Measurements from ENCODE around the gene ZNF638. TPM values are rescaled to one million over a fixed set of nuclear protein-coding genes. Genes with fewer than 3 reads are reported as not detected.

Gene ZNF638
- total RNA-seq, 1 experiment from 2014 or later, result 109 TPM

DNA sequence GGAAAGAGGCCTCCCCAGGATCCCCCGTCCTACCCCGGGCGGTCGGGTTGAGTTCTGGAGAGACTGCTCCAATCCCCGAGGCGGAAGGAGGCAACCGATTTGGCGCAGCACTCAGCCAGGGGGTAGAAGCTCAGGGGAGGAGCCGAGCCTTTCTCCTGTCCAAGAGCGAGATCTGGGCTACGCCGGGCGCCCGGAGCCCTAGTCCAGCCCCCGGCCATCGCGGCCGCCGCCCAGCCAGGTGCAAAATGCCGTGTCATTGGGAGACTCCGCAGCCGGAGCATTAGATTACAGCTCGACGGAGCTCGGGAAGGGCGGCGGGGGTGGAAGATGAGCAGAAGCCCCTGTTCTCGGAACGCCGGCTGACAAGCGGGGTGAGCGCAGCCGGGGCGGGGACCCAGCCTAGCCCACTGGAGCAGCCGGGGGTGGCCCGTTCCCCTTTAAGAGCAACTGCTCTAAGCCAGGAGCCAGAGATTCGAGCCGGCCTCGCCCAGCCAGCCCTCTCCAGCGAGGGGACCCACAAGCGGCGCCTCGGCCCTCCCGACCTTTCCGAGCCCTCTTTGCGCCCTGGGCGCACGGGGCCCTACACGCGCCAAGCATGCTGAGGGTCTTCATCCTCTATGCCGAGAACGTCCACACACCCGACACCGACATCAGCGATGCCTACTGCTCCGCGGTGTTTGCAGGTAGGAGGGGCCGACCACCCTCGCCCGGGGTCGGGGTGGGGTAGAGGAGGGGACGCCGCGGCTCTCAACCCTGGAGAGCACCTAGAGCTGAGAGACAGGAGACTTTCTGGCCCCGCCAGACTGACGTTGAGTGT lies 122.0 kb downstream of the ZNF638 start, which contains the start of gene DYSF (continued):
- TF ChIP-seq, protein P1, sequence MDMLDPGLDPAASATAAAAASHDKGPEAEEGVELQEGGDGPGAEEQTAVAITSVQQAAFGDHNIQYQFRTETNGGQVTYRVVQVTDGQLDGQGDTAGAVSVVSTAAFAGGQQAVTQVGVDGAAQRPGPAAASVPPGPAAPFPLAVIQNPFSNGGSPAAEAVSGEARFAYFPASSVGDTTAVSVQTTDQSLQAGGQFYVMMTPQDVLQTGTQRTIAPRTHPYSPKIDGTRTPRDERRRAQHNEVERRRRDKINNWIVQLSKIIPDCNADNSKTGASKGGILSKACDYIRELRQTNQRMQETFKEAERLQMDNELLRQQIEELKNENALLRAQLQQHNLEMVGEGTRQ (CRISPR knock-in tag; IDR thresholded peaks at IDR 0.05), result 0 out of 2 replicates have a peak, but pooled peaks have one; percentile 11
- TF ChIP-seq ARID4B (CRISPR knock-in tag; IDR thresholded peaks at IDR 0.05; ENCODE audit: borderline replicate concordance), result peak; percentile 87; the same call in 1 of the 2 replicates
- 0 out of 2 replicates have a peak, but pooled peaks have one; percentile 5 for TF ChIP-seq SMAD4 (CRISPR knock-in tag; IDR thresholded peaks at IDR 0.05)
- TF ChIP-seq CTCF (IDR thresholded peaks at IDR 0.05), result no peak
- TF ChIP-seq ELF4 (CRISPR knock-in tag; IDR thresholded peaks at IDR 0.05; ENCODE audit: low read depth), result no peak
- TF ChIP-seq FOXP4 (CRISPR knock-in tag; IDR thresholded peaks at IDR 0.05), result peak; percentile 79
- 0 out of 2 replicates have a peak, but pooled peaks have one; percentile 2 for TF ChIP-seq IRF1 (CRISPR knock-in tag; IDR thresholded peaks at IDR 0.05)
- TF ChIP-seq CBFB (CRISPR knock-in tag; IDR thresholded peaks at IDR 0.05; ENCODE audit: low read depth), result no peak
- TF ChIP-seq TEAD1 (CRISPR knock-in tag; IDR thresholded peaks at IDR 0.05), result 0 out of 2 replicates have a peak, but pooled peaks have one; percentile 21
- TF ChIP-seq, protein P2, sequence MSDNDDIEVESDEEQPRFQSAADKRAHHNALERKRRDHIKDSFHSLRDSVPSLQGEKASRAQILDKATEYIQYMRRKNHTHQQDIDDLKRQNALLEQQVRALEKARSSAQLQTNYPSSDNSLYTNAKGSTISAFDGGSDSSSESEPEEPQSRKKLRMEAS (CRISPR knock-in tag; IDR thresholded peaks at IDR 0.05), result 0 out of 2 replicates have a peak, but pooled peaks have one; percentile 71
- TF ChIP-seq, protein P3, sequence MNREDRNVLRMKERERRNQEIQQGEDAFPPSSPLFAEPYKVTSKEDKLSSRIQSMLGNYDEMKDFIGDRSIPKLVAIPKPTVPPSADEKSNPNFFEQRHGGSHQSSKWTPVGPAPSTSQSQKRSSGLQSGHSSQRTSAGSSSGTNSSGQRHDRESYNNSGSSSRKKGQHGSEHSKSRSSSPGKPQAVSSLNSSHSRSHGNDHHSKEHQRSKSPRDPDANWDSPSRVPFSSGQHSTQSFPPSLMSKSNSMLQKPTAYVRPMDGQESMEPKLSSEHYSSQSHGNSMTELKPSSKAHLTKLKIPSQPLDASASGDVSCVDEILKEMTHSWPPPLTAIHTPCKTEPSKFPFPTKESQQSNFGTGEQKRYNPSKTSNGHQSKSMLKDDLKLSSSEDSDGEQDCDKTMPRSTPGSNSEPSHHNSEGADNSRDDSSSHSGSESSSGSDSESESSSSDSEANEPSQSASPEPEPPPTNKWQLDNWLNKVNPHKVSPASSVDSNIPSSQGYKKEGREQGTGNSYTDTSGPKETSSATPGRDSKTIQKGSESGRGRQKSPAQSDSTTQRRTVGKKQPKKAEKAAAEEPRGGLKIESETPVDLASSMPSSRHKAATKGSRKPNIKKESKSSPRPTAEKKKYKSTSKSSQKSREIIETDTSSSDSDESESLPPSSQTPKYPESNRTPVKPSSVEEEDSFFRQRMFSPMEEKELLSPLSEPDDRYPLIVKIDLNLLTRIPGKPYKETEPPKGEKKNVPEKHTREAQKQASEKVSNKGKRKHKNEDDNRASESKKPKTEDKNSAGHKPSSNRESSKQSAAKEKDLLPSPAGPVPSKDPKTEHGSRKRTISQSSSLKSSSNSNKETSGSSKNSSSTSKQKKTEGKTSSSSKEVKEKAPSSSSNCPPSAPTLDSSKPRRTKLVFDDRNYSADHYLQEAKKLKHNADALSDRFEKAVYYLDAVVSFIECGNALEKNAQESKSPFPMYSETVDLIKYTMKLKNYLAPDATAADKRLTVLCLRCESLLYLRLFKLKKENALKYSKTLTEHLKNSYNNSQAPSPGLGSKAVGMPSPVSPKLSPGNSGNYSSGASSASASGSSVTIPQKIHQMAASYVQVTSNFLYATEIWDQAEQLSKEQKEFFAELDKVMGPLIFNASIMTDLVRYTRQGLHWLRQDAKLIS (CRISPR knock-in tag; IDR thresholded peaks at IDR 0.05; ENCODE audit: borderline replicate concordance), result no peak
- TF ChIP-seq ZNF281 (CRISPR knock-in tag; IDR thresholded peaks at IDR 0.05), result 0 out of 2 replicates have a peak, but pooled peaks have one; percentile 23
- TF ChIP-seq, protein P4, sequence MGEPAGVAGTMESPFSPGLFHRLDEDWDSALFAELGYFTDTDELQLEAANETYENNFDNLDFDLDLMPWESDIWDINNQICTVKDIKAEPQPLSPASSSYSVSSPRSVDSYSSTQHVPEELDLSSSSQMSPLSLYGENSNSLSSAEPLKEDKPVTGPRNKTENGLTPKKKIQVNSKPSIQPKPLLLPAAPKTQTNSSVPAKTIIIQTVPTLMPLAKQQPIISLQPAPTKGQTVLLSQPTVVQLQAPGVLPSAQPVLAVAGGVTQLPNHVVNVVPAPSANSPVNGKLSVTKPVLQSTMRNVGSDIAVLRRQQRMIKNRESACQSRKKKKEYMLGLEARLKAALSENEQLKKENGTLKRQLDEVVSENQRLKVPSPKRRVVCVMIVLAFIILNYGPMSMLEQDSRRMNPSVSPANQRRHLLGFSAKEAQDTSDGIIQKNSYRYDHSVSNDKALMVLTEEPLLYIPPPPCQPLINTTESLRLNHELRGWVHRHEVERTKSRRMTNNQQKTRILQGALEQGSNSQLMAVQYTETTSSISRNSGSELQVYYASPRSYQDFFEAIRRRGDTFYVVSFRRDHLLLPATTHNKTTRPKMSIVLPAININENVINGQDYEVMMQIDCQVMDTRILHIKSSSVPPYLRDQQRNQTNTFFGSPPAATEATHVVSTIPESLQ (CRISPR knock-in tag; IDR thresholded peaks at IDR 0.05), result no peak
- 0 out of 2 replicates have a peak, but pooled peaks have one; percentile 51 for TF ChIP-seq ZNF232 (CRISPR knock-in tag; IDR thresholded peaks at IDR 0.05)
- TF ChIP-seq NR2C2 (CRISPR knock-in tag; IDR thresholded peaks at IDR 0.05), result no peak
- TF ChIP-seq TEAD4 (CRISPR knock-in tag; IDR thresholded peaks at IDR 0.05), result peak; percentile 64; the same call in 1 of the 2 replicates
